G401.6 (cell line): ENCODE data around the gene KAT14.
"Not testable (repeated sequence)": the region's sequence is repeated elsewhere in the genome, so short reads cannot be mapped to it uniquely, and the experiment has no call there.

Experiments used
- FAIRE-seq: peaks from 2 replicates; lab custom pipeline; 2012; peaks lifted over from hg19 to GRCh38; lab: Jason Lieb, UNC

Gene KAT14

GRCh38 chr20:18224968-18225568 is 87.4 kb downstream of the KAT14 start:
- FAIRE-seq: no peak

DNA sequence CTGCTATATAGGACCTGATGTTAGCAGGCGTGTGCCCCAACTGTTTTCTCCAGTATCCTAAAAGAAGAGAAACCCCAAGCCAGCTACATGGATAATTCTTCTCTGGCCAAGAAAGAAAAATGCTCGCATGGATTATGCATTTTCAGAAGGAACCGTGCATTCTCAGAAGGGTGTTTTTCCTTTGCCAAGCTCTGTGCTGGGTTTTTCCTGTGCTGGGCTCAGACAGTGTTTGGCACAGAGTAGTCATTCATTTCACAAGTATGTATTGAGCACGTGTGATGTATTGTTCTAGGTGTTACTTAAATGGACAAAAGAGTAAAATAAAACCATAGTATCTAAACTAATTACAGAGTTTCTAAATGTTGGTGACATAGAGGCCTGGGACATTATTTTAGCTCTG is 88.0 kb downstream of the KAT14 start:
- FAIRE-seq: no peak

DNA sequence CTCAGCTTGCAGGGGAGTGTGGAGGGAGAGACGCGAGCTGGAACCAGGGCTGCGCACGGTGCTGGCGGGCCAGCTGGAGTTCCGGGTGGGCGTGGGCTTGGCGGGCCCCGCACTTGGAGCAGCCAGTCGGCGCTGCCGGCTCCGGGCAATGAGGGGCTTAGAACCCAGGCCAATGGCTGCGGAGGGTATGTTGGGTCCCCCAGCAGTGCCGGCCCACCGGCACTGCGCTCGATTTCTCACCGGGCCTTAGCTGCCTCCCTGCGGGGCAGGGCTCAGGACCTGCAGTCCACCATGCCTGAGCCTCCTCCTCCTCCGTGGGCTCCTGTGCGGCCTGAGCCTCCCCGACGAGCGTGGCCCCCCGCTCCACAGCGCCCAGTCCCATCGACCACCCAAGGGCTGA is 89.1 kb downstream of the KAT14 start:
- FAIRE-seq: not testable (repeated sequence)

DNA sequence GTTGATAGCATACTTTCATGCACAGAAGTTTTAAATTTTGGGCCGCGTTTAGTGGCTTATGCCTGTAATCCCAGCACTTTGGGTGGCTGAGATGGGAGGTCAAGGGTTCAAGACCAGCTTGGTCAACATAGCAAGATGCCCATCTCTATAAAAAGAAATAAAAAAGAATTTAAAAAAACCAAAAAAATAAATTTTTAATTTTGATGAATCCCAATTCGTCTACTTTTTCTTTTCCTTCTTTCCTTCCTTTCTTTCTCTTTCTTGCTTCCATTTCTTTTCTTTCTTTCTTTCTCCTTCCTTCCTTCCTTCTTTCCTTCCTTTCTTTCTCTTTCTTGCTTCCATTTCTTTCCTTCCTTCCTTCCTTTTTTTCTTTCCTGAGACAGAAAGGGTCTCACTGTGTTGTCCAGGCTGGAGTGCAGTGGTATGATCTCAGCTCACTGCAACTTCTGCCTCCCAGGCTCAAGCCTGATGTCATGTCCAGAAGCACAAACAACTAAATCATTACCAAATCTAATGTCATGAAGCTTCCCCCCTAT is 95.8 kb downstream of the KAT14 start:
- no peak for FAIRE-seq
